ENCODE measurements around the gene TXNDC8.
A peak's percentile ranks its signal among the peaks of the same experiment; 100 is the strongest.

Gene TXNDC8

DNA sequence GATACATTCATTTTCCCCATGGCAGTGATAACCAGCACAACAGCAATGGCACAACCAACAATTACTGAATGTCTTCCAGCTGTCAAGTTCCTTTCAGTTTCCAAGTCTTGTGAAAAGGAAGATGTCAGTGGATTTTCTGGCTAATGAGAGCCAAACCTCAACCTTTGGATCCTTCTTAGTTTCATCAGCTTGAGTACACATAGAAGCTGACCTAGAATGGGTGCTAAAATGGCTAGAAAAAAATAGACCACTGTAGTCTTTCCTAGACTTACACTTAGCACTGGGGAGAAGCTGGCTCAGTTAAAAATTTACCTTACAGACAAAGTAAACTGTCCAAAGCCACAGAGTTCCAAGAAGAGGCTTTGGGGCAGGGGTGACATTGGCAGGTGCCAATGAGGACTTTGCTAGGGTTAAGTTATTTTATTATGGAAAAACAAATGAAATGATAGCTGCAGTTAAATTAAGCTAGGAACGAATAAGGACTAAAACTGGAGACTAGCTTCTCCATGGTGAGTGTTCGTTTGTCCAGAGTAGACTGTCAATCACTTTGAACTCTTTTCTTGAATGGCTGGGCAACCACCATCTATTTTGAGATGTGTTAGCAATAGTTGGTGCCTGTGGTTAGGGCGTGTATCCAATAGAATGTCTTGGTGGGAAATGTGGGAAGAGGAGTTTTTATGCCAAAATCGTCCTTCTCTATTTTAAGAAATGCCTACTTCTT is 55.5 kb downstream of the TXNDC8 start:
- peak in 1 of 56 donors; percentile 4 for DNase-seq

GRCh38 chr9:110278080-110278707 is 59.5 kb downstream of the TXNDC8 start:
- DNase-seq: no peak

DNA sequence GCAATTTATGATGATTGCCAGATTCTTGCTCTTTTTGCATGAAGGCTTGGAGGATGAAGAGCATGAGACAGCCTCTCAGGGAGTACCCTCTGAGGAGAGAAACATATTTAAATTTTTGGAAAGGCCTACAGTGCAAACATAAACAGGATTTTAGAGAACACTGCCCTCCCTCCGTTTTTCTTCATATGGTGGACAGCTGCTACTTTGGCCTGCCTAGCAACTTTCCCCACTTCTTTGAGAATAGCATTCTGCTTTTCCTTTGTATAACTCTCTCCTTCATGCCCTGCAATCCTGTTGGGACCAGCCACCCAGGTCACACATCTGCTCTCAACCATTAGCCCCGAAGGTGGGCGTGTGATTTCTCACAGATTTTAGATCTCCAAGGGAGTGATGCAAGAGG is 60.9 kb downstream of the TXNDC8 start:
- DNase-seq: no peak

DNA sequence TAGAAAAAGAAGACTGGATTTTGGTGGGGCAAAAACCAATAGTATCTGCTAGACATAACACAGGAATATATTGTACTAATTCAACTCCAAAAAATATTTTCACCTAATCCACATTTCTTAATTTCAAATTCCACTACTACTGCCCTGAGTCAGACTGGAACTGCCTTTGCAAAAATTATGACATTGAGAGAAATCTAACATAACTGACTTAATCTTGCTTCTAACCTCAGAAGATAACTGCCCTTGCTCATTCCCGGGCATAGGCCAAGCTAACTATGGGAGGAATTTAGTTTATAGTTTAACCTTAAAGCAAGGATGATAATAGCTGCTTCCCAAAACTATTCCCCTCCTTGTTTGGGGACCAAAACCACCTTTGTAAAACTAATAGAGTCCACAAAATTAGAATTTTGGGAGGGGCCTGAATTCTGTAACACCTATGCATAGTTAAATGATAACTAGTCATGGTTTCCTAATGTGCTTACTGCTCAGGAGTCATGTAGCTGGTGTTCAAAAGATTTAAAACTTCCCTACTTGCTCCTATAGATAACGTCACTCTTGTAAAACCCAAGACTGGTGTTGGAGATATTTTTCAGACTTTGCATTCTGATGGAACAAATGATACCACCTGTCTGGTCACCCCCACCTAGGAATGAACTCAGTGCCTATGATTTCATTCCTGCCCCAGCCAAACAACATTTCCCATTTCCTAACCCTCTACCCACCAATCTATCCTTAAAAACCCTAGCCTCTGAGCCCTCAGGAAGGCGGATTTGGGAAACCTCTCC is 67.3 kb downstream of the TXNDC8 start:
- DNase-seq: no peak

GRCh38 chr9:110266795-110267194 is 70.9 kb downstream of the TXNDC8 start:
- DNase-seq: no peak

GRCh38 chr9:110261632-110262031 is 76.0 kb downstream of the TXNDC8 start:
- DNase-seq: no peak

- no peak for DNase-seq
Observed at GRCh38 chr9:110260911-110261310, 76.8 kb downstream of the TXNDC8 start.

DNA sequence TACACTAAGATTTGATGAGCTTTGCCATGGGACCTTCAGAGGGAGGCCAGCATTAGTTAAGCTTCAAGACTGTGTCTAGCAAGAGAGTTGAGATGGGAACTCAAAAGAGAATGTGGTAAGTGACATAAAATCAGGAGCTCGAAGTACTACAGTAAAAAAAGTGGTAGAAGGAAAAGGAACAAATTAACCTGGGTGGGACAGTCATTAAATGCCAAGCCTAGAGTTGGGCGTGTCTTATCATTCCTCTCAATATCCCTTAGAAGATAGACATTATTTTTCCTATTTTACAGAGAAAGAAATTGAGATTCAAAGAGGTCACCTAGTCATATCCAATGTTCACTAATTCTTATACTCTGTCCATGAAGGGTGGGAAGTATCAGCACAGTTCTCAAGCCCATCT is 78.1 kb downstream of the TXNDC8 start:
- no peak for DNase-seq

- DNase-seq: no peak
Observed at GRCh38 chr9:110258690-110259091, 79.0 kb downstream of the TXNDC8 start.

DNA sequence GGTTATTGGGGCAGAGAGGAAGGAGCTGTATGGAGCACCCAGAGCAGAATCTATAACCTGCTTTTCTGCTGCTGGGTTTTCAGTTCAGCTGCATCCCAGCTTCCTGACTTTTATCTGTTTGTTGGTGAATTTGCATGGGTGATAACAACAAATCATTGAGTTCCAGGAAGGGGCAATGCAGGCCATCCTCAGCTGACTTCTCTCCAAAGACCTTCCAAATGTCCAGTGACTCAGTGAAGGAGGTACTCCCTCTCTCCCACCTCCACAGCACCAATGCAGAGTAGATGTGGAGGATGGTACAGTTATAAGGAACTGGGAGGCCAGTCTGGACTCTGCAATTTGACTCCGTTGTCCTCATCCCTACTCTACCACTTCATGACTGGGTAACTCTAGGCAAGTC is 79.7 kb downstream of the TXNDC8 start:
- DNase-seq: no peak

- peak in 23 of 56 donors; percentile 2 to 73 (median 31) for DNase-seq
Observed at GRCh38 chr9:110257097-110257841, 80.4 kb downstream of the TXNDC8 start.

DNA sequence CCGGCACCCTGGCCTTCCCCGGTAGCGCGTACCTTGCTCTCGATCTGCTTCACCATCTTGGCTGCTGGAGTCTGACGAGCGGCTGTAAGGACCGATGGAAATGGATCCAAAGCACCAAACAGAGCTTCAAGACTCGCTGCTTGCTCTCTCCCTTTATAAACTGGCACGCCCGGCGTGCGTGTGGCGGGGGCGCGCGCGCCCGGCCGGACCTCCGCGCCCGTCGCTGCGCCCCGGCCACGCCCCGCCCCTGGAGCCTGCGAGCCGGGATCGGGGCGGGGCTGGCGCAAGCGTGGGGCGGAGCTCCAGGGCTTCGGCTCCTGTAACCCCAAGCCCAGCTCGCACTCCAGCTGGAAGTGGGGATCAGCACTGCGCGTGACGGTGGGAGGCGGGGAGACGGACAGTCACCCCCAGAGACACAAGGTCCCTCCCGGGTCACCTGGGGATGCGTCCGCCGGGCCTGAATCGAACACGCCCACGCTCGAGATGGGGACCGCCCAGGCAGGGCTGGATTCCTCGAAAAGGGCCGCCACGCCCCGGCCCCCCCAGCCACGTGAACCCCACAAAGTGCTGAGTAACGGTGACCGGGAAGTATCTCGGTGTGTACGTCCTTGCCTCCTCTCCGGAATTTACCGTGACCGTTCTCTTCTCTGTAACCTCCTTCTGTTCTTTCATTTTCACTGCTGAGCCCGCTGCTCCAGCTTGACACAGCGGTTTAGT is 81.1 kb downstream of the TXNDC8 start, which contains the start of gene TXN:
Gene TXN, minus strand, starts transcription at position 128 of the 717 bp plus-strand sequence. Its CDS starts 72 bp downstream, at position 56.
- peak; percentile 28 to 93 (median 76) for DNase-seq

- peak in 39 of 56 donors; percentile 5 to 76 (median 35) for DNase-seq
Observed at GRCh38 chr9:110255463-110256379, 81.9 kb downstream of the TXNDC8 start.

DNA sequence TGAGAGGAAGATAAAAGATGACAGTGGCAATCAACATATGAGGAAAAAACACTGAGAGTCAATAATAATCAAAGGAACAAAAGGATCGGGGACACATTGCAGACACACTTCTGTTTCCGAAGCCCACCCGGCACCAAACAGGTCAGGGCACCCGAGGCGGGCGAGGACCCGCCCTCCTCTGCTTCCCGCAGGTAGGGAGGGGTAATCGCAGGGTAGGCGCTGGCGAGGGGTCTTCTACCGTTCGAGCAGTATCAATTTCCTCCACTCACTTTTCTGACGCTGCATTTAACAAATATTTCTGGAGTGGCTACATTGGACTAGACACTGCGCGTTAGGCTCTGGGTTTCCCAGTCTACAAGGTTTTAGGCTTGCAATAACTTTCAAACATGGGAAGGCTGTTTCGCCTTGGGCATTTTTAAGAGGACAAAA is 82.6 kb downstream of the TXNDC8 start:
- DNase-seq: peak in 3 of 56 donors; percentile 16 to 38 (median 30)

DNA sequence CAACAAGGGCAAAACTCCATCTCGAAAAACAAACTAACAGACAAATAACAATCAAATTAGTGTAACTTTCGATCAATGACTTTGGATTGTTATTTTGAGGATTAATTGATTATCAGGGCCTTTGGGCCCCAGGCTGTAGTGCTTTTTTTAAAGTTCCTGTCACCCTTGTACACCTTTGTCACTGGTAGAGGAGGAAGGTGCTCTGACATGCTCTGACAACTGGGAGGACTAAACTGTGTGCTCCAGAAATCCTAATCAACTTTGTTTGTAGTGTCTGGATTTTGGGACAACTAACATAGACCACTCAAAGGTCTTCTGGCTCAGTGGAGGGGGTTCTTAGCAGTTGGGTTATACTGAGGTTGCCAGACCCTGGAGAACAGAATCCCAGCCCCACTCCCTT is 83.2 kb downstream of the TXNDC8 start:
- DNase-seq: no peak

Measured in amygdala (tissue), 56 donors.